NCI-H748 treated with DMSO at 0.1 percent for 48 hours (cell line): ENCODE data around the gene ATP10B.
"Not testable (repeated sequence)": the region's sequence is repeated elsewhere in the genome, so short reads cannot be mapped to it uniquely, and the experiment has no call there.

ENCODE experiments used
- DNase-seq: peaks from one replicate; lab custom pipeline; 2025; lab: John Stamatoyannopoulos, UW

ATP10B gene

DNA sequence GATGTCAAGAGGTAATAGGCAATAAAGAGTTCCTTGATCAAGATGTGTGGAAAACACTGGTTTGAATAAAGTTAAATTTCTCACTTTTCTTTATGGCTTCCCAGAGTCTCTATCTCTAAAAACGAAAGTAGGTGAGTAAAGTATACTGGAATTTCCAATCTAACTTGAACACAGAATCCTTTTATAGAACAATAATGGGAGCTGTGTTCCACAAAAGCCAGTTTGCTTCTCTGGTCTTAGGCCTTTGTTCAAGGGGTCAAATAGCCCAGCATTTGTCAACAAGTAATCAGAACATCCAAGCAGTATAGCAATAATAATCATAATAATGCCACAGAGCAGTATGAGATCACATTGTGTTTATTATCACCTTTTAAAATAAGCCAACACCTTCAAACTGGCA lies 20.2 kb downstream of the ATP10B start:
- no peak for DNase-seq

DNA sequence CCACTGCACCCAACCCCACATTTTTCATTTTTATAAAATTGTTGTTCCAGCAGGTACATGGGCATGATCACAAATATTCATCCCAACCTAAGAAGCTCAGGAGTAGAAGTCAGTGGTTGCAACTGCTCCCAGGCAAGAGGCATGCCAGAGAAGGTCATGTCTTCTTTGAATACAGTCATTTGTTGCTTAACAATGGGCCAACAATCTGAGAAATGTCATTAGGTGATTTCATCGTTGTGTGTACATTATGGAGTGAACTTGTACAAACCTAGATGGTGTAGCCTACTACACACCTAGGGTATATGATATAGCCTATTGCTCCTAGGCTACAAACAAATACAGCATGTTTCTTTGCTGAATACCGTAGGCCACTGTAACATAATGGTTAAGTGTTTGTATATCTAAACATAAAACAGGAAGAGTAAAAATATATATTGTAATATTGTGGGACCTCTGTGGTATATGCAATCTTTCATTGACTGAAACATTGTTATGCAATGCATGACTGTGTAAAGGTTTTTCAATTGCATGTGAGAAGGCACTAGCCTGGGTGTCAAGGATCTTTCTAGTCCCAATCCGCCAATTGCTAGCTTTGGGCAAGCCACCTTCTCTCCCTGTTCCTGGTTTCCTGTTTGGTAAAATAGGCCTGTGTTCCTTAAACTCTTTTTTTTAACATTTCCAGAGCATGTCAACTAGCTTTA lies 27.6 kb downstream of the ATP10B start:
- DNase-seq = no peak

DNA sequence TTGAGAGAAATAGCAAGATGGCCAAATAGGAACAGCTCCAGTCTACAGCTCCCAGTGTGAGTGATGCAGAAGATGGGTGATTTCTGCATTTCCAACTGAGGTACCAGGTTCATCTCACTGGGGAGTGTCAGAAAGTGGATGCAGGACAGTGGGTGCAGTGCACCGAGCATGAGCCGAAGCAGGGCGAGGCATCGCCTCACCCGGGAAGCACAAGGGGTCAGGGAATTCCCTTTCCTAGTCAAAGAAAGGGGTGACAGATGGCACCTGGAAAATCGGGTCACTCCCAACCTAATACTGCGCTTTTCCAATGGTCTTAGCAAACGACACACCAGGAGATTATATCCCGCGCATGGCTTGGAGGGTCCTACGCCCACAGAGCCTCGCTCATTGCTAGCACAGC lies 39.0 kb downstream of the ATP10B start:
- not testable (repeated sequence) for DNase-seq

DNA sequence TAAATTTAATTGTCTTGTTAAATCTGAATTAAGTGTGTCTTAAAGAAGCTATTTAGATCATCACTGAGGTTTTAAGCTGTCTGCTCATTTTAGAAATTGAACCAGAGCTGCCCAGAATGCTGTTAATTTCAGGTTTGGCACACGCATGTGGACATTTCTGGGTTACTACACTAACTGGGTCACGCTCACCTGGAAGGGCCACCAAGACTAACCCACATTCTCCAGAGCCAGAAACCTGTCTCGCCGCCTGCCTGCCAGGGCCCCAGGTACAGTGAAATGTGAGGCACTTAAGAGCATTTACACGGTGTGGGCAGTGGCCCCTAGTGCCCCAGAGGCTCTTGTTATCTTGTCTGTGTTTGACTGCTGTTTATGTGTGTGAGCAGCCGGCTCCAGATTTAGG lies 46.6 kb downstream of the ATP10B start:
- DNase-seq = no peak

DNA sequence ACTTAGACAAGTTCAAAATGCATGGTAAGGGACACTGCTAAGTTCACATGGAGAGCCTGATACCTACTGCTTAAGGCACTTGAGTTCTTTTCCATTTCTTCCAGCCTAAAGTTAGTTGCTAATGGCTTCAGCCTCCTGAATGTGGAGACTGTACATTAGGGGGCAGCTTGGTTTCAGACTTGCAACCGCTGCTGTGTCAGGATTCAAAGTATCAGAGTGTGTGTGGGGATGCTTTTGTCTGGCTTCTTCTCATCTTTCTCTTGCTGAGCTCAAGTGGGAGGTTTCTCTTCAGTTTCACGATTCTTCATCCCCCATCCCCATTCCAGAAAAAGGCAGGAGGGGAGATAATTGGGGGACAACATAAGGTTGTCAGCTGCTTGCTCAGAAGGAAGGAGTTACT lies 49.4 kb downstream of the ATP10B start:
- no peak for DNase-seq

DNA sequence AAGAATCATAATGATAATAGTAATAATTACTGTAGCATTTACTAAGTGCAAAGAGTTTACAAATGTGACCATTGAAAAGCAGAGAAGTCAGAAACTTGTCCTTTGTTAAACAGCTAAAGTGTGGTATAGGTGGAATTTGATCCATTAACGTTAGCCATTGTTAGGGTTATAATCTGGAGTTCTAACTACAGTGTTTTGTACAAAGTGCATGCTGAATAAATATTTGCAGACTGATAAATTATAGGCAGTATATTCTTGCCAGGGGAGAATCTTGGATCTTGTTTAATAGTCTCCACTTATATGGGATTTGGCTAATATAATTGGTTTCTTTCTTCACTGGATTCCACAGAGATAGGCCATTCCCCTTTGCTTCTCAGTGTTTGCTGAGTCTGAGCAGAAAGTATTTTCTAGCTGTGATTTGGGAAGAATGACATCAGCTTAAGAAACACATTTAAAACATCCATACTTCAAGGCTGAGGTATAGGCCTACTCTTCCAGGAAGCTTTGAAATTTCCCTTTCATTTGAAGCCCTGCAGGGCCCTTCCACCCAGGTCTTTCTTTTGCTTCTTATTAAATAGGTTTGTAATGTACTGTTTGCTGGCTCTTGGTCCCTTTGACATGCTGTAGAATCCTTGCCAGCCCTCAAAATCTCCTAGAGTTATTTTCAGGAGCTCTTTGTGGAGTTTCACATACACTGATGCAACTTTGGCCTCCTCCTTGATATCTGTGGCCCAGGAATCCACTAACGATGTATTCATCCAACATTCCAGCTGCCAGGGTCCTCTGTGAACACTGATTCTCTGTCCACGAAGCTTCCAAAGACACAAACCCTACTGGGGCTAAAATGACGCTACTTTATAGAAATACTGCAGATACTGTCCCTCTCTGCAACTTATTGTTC lies 51.4 kb downstream of the ATP10B start:
- DNase-seq = no peak

DNA sequence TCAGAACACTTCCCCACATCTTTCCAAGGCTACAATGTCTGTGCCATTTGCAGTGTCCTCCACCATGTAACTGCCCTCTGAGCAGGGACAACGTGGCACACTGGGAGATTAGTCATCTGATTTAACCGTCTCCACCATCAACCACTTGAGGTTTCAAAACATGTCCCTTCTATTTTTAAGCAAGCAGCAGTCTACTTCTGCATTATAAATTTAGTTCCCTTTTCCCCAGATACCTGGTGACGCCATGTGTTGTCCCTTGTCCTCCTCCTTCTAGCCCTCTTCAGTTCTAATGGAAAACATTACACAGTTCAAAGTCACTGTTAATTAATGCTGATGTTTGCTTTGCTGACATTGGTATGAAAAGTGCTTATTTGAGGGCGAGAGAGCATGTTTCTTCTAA lies 52.8 kb downstream of the ATP10B start:
- no peak for DNase-seq

DNA sequence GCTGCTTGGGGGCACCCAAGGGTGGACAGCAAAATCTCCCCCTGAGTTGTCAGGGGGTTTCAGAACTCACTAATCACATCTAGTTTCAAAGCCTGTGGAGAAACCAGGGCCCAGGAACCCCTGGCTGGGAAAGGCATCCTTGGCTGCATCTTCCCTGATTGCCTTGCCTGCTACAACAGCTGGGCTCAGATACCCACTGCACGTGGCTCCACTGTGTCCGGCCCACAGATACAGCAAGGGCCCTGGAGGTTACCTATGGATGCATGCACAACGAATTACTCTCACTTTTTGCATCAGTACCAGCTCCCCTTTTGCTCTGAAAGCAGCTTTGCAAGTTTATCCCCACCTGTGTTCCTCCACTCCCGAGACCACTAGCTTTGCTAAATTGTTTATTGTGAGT lies 55.0 kb downstream of the ATP10B start:
- DNase-seq = no peak

DNA sequence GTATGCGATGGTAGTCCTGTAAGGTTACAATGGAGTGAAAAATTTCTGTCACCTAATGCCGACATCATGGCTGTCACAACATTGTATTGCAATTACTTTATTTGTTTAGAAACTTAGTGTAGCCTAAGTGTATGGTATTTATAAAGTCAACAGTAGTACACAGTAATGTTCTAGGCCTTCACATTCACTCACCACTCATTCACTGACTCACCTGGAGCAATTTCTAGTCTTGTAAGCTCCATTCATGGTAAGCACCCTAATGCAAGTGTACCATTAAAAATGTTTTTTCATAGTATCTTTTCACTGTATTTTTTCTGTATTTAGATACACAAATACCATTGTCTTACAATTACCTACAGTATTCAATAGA lies 58.5 kb downstream of the ATP10B start:
- DNase-seq = no peak

DNA sequence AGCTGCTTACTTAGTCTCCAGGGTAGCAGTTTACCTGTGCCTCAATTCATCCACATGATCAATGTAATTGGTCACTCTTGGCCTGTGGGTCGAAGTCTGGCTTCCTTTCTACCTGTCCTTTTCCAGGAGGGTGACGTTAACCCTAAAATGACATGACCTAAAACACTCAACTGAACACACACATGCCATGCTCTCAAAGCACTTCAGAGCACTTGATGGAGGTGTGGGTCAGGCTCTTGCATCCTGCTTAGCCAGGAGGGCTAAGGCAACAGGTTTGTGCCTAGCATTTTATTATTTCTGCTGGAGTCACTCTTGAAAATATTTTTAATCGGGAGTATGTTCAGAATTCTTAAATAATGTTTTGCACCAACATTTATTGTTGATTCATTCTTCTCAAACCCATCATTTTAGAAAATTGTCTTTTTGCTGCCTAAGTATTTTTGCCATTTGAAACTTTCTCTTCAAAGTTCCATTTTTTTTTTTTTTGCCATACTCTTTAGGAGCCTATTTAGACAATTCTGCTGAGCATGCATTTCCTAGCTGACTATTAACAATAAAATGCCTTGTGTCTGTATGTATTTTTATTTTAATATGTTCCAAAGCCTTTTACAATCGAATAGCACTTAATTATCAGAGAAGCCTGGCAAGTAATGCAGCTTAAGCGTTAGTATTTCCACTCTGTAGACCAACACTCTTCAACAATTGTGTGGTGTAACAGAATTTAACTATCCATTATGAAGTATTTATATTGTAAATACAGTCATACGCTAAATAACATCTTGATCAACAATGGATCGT lies 59.1 kb downstream of the ATP10B start:
- DNase-seq = no peak

DNA sequence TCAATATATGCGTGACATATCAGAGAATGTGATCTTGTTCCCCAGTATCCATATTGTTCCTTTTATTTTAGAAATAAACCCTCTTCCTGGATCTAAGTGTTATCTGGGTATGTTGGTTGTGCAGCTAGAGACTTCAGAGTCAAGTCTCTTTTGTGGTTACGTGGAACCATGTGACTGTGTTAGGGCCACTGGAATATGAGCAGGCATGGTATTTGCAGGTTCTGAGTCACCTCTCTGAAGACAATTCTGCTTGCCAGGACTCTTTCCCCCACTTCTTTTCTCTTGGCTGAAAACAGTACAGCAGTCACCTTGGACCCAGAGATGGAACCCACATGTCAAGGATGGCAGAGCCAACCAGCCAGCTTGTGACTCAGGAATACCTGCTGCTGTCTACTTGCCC lies 59.7 kb downstream of the ATP10B start:
- DNase-seq = no peak

DNA sequence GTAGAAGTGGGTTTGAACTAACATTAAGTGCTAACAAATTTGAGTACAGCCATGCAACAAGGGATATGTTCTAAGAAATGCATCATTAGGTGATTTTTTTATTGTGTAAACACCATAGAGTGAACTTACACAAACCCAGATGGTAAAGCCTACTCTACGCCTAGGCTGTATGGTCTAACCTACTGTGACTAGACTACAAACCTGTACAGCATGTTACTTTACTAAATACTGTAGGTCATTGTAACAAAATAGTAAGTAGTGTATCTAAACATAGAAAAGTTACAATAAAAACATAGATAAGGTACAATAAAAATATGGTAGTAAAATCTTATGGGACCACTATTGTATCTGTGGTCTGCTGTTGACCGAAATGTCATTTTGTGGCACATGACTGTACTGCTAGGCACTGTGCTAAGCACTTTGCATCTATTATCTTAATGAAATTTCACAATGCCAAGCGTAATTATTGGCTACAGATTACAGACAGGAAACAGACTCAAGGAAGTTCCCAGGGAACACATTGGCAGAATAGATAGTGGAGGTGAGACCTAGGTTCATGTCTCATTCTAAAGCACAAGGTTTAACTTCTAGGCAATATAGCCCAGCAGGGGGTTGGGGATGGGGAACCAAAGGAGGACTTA lies 62.7 kb downstream of the ATP10B start:
- DNase-seq = no peak

DNA sequence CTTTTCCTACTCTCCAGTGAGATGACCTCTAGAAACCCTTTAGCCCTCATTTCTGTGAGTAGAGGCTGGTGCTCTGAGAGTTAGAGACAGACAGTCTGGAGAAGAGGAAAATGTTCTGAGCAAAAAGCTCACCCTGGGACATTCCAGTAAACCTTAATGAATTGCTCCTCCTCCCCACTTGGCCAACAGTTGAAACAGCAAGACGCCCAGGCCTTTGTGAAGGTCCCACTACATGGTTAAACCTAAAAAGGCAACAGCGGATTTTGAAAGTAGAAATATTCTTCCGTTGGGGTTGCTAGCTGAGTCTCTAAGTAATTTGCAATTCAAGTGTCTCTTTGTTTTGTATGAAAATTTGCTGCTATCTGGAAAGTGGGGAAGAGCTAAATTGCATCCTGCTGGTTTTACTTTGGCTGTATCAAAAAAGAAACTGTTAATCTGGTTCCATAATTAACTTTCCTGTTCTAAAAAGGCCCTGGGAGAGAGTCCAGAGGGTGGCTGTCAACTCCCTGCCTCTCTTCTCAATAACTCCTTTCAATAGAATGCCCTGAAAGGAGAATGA lies 63.8 kb downstream of the ATP10B start:
- no peak for DNase-seq

DNA sequence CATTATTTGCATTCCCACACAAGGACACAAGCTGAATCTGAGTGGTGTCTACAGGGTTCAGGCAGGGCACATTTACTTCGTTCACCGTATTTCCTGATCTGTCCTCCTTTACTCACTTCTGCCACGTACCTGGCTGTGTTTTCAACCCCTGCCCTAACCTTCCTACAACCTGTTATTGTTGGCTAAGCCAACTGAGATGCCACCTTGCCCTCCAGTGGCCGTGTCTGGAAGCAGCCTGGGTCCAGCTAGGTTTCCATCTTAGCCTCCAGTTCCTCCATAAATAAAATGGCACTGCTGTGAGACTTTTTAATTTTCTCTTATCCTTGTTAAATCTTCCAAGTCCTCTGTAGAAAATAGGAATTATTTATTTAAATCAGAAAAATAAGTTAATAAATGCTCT lies 64.8 kb downstream of the ATP10B start:
- DNase-seq = peak; percentile 46

DNA sequence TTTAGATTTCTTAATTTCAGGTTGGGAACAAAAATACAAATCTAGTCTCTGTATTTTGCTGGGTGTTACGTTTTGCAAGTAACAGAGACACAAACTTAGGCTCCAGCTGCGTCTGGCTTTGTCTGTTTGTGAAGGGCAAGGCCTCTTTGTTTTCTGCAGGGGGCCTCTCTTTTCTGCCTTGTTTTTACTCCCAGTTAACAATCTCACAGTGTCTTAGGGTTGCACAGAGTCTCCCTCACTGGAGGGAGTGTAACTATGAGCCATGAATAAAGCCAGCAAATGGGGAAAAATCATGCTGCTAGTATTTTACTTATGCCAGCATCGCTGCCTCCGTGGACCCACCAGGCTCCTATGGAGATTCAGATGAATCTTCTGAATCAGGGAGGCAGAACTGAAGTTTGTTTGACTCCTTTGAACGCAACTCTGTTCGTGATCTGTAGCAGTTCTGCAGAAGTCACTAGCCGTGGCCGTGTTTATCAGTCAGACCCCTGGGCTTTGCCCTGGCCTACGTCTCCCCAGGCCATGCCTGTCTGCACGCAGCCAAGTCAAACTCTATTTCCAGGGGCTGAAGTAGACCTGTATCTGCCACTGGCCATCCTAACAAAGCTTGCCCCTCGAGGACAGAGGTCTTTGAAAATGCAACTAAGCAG lies 77.2 kb downstream of the ATP10B start:
- no peak for DNase-seq

DNA sequence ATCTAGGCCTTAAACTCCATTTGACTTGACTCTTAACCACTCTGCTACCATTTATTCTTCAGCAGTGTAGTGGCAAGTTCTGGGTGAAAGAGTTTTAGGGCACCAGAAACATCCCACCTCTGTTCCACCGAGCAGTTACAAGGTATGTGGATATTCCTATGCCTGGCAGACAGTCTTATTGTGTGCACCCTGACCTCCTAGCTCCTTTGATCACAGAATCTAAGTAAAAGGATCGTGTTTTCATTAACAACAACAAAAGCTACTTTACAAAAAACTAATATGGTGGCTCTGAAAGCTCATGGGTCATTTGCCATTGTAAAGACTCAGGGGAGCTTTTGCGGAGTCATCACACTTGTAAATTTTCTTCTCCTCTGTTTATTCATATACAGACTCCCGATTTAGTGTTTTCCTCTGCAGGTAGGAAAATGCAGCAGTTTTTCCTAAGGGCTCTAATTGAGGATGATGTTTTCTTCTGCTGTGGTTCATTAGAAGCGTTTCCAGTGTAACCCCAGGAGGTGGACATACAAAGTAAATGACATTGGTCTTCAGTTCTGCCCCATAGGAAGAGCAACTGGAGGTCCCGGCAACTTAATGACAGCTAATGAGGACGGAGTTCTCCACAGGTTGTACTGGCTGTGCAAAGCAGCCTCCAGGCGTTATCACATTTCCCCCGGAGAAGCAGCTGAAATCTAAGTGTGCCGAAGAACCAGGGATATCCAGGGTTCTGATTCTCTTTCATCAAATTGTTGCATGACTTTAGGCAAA lies 78.2 kb downstream of the ATP10B start:
- DNase-seq = no peak

DNA sequence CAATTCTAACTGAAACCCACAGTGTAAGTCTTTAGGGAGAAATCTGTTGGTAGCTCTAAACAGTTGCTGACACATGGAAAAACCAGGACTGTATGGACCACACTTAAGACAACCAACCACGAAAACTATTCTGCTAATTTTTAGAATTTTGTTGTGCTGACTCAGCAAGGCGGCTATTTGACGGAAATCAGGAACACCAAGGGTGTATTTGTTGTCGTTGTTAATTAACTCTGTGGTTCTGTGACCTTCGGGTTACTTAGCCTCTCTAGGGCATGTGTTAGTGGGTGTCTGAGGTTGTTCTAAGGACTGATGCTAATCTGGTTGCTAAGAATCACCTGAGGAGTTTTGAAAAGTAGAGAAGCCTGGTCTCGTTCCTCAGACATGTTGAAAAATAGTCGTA lies 79.2 kb downstream of the ATP10B start:
- no peak for DNase-seq

DNA sequence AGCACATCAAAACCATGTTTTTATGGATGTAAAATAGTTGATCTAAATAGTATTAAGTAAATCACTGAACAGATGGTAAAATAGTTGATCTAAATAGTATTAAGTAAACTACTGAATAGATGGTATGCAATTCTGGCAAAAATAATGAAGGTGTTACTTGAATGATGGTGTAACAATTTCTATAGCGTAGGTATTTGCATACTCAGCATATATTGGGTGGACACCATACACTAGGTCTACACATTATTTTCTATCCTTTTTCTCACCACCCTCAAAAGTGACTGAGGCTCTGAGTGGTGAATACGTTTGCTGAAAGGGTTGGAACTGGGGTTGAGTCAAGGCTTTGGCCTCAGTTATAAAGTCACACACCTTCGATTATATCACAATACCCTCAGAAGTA lies 81.3 kb downstream of the ATP10B start:
- no peak for DNase-seq

DNA sequence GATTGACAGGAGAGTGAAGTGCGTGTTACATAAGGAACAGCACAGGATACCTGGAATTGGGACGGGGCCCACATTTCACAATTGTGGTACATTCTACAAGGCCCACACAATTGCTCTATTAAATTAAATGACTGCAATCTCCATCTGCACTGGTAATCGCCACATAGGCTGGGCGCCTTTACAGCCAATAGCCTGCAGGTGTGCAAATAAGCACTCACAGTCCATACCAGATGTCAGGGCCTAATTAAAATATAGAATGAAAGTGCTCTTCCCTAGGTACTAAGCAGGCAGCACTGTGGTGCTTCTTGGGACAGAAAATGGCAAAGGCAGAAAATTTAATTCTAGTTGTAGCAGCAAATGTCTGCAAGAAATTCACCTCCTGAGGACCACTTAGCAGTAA lies 82.7 kb downstream of the ATP10B start:
- DNase-seq = peak; percentile 92

DNA sequence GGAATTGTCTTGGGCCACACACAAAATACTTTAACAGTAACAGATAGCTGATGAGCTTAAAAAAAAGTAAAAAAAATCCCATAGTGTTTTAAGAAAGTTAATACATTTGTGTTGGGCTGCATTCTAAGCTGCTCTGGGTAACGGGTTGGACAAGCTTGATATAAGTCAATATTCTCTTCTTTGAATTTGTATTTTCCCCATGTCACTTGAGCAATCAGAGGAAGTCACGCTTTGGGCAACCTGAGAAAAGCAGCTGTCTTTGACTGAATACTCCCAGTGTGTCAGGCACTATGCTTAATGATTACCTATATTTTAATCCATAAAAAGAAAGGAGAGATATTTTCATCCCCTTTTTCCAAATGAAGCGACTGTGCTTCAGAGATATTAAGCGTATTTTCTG lies 84.9 kb downstream of the ATP10B start:
- DNase-seq = no peak

DNA sequence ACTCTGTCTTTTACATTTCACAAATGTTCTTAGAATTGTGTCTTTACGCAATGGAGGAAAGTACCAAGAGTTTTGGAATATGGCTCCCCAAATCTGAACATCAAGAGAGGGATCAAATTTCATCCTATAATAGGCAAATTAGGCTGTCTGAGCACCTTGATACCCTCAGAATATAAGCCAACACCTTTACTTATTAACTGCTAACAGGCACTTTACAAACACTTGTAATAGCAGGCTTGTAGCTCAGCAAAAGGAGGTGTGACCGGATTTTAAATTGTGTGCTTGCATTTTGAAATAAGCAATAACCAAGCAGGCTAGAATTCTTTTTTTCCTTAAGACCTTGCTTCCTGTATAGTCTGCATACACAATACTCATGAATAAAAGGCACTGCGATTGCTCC lies 92.0 kb downstream of the ATP10B start:
- DNase-seq = no peak
